A549 (cell line): ENCODE measurements around the gene SH3RF3.

ENCODE experiments used
- CHD4 ChIP-seq: fragments of 200-600 bp; sonication (generic); IDR thresholded peaks from 2 replicates; pipeline ENCODE4 v1.6.1; 2016; ENCODE audit warnings: antibody characterized with exemption, mild to moderate bottlenecking, borderline replicate concordance
- CTCF ChIP-seq: fragments of >200 bp; sonication (Bioruptor Twin); formaldehyde crosslinking; IDR thresholded peaks from 3 replicates; pipeline ENCODE4 v1.5.1; 2016
- FOXS1 ChIP-seq: fragments of 250-450 bp; sonication (Bioruptor Pico); IDR thresholded peaks from 2 replicates; pipeline ENCODE4 v1.5.0; 2020; ENCODE audit warnings: mild to moderate bottlenecking, moderate library complexity
- MAX ChIP-seq: IDR thresholded peaks from 2 replicates; pipeline ENCODE4 v1.6.1; 2012
- MAZ ChIP-seq: fragments of 150-350 bp; IDR thresholded peaks from 2 replicates; pipeline ENCODE4 v1.6.1; 2014; ENCODE audit warnings: antibody characterized with exemption, low read depth, low read length, borderline replicate concordance
- POLR2A ChIP-seq: IDR thresholded peaks from 2 replicates; pipeline ENCODE4 v1.6.1; 2012; ENCODE audit warnings: mild to moderate bottlenecking, low read length
- RFX5 ChIP-seq: fragments of 450-650 bp; IDR thresholded peaks from 2 replicates; pipeline ENCODE4 v1.7.1; 2014; ENCODE audit warnings: antibody characterized with exemption, mild to moderate bottlenecking, moderate library complexity
- RNF2 ChIP-seq: fragments of 200-600 bp; sonication (generic); IDR thresholded peaks from 2 replicates; pipeline ENCODE4 v1.6.1; 2016; ENCODE audit warnings: low read depth, mild to moderate bottlenecking, antibody characterized with exemption, moderate library complexity, borderline replicate concordance
- SMC3 ChIP-seq: fragments of >200 bp; sonication (Bioruptor Twin); formaldehyde crosslinking; IDR thresholded peaks from 3 replicates; pipeline ENCODE4 v1.6.1; 2018; ENCODE audit warnings: inconsistent platforms
- TP53 ChIP-seq: fragments of 250-450 bp; sonication (Bioruptor Pico); IDR thresholded peaks from 2 replicates; pipeline ENCODE4 v1.5.0; 2021; ENCODE audit warnings: mild to moderate bottlenecking, moderate library complexity
- USF2 ChIP-seq: fragments of 450-650 bp; IDR thresholded peaks from 2 replicates; pipeline ENCODE4 v1.6.1; 2014; ENCODE audit warnings: antibody characterized with exemption
- ZFP36 ChIP-seq: fragments of 450-650 bp; IDR thresholded peaks from 2 replicates; pipeline ENCODE4 v1.6.1; 2014; ENCODE audit warnings: borderline replicate concordance; ENCODE audit not compliant: partially characterized antibody
- TF ChIP-seq, protein P1 (sequence below): fragments of 150-350 bp; IDR thresholded peaks from 2 replicates; pipeline ENCODE4 v1.6.1; 2014; ENCODE audit warnings: low read depth, mild to moderate bottlenecking, low read length

DNA sequence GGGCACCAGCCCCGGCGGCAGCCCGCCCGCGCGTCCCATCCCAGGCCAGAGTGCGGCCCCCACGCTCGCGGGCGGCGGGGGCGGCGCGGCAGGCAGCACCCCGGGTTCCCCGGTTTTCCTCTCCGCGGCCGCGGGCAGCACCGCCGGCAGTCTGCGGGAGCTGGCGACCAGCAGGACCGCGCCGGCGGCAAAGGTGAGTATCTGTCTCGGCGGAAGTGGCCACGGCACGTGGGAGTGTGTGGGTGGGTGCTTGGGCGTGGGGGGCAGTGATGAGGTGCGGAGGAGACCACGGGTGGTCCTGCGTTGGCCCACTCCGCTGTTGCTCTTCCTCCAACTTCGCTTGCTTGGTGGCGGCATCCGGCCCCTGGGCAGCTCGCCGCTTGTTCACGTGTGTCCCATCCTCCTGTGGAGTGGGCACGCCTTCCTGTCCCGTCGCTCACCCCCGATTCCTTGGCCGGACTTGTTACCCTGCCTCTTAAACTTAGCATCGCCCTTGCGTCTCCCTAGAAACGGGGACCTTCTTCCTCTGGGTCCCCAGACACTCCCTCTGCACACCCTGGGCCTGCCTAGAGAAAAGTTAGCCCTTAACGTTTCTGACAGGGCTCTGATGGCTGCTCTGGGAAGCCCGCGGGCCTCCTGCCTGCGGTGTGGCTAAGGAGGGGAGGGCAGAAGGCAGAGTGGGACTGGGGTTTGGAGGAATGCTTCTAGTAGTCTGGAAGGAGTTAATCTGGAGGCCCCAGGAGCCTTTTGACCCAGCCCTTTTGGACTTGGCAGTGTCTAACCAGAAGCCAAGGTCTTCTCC lies 1.1 kb downstream of the SH3RF3 start:
- no peak for TF ChIP-seq FOXS1 (CRISPR knock-in tag)
- no peak for TF ChIP-seq CTCF
- TF ChIP-seq RFX5 = no peak
- TF ChIP-seq SMC3 = no peak
- no peak for TF ChIP-seq POLR2A
- TF ChIP-seq MAZ = no peak
- no peak for TF ChIP-seq ZFP36
- TF ChIP-seq, protein P1, sequence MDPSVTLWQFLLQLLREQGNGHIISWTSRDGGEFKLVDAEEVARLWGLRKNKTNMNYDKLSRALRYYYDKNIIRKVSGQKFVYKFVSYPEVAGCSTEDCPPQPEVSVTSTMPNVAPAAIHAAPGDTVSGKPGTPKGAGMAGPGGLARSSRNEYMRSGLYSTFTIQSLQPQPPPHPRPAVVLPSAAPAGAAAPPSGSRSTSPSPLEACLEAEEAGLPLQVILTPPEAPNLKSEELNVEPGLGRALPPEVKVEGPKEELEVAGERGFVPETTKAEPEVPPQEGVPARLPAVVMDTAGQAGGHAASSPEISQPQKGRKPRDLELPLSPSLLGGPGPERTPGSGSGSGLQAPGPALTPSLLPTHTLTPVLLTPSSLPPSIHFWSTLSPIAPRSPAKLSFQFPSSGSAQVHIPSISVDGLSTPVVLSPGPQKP = no peak
- no peak for TF ChIP-seq CHD4
- no peak for TF ChIP-seq TP53 (CRISPR knock-in tag)
- TF ChIP-seq MAX = no peak
- TF ChIP-seq USF2 = no peak
- TF ChIP-seq RNF2 = no peak
